Spleen (tissue), 7 donors: ENCODE data around the gene GID8.

Experiments used
- POLR2AphosphoS5 ChIP-seq, 3 donors: sonication (generic); formaldehyde crosslinking; IDR thresholded peaks; one replicate each; pipeline ENCODE4 v1.5.1; 2017; ENCODE audit warnings: antibody characterized with exemption in 3 of 3
- TF ChIP-seq, protein P1 (sequence below), 11 experiments: fragments of 200-600 bp in 7 of 11; fragments of 450-650 bp in 4 of 11; sonication (generic) in 4 of 11; IDR thresholded peaks in 8 of 11; conservative IDR thresholded peaks in 3 of 11; 1 replicate in 7 of 11; 2 replicates in 4 of 11; pipeline versions ENCODE4 v1.4.0 to v1.8.0; 2016 to 2021; ENCODE audit warnings: antibody characterized with exemption in 11 of 11, inconsistent platforms in 4 of 11, mild to moderate bottlenecking in 1 of 11
- donor health status: DM: no; HTN: no; CAD: no; lungs with moderate emphysema.
- donor health status: DM: no; HTN: no; CAD: no.
- donor health status: DM: no; HTN: no; CAD: no.

DNA sequence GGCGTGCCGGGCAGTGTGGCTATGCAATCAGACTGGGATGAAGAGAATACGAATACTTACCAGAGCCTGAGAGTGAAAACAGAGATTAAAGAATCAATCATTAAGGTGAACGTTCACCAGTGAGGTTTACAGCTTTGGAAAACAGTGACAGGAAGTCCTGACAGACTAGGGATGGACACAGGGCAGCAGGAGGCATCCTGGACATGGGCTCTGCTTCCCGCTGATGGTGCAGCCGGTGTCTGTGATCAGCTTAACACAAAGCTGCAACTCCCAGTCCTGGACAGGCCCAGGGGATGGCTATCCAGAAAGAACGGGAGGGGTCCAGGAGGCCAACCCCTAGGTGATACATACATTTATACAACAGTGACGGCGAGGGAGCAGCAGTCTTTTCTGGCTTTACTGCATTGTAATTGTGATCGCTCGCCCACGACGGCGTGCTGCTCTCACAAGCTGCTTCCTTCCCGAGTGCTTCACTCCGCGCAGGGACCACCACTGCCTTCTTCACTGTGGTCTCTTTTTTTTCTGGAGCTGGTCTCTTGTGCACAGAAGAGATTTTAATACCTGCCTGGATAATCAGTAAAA is 32.3 kb upstream of the GID8 start:
- TF ChIP-seq, protein P1, sequence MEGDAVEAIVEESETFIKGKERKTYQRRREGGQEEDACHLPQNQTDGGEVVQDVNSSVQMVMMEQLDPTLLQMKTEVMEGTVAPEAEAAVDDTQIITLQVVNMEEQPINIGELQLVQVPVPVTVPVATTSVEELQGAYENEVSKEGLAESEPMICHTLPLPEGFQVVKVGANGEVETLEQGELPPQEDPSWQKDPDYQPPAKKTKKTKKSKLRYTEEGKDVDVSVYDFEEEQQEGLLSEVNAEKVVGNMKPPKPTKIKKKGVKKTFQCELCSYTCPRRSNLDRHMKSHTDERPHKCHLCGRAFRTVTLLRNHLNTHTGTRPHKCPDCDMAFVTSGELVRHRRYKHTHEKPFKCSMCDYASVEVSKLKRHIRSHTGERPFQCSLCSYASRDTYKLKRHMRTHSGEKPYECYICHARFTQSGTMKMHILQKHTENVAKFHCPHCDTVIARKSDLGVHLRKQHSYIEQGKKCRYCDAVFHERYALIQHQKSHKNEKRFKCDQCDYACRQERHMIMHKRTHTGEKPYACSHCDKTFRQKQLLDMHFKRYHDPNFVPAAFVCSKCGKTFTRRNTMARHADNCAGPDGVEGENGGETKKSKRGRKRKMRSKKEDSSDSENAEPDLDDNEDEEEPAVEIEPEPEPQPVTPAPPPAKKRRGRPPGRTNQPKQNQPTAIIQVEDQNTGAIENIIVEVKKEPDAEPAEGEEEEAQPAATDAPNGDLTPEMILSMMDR (IDR thresholded peaks at IDR 0.05 in 8 of 11, conservative IDR thresholded peaks at IDR 0.05 in 3 of 11) = no peak
- TF ChIP-seq POLR2AphosphoS5 (IDR thresholded peaks at IDR 0.05) = no peak
